Measurements from ENCODE around the gene ING5.

ING5 gene

DNA sequence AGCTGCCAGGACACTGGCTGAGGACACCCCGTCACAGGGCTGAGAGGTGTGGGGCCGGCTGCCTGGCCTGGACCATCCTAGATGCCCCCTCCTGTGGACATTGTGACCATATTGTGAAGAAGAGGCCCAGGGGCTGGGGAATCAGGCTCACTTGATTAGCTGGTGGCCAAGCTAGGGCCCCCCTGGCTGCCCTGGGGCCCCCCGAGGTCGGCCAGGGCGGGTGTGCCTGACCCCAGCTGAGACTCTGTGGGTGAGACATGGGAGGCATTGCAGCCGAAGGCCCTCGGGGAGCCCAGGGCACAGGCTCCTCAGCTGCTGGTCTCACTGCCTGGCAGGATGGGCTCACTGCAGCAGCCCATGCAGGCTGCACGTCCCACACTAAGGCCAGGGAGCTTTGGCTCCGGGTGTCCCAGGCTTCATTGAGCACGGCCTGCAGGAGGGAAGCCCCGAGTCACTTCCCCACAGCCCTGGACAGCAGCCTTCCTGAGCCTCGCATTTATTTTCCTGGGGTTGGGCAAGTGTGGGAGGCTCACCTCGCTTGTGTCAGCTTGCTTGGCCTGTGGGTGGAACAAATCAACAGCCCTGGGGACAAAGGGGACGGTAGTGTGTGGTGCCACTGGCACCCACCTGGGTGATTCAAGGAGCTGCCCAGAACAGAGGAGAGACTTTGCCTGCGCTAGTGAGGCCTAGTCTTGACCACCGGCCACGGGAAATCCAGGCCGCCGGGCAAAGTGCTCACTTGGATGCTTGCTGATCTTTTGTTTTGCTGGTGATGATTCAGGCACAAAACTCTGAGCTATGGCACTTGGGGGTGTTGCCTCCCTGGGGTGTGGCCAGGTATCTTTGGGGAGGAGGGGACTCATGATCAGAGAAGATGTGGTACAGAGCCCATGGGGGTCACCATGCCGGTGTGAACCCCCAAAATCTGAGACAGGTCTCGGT is 76.1 kb downstream of the ING5 start:
- DNase-seq, result no peak
